Activated T-cell treated with anti-CD3 and anti-CD28 coated beads for 1 hour (primary cell): ENCODE results near the gene HDAC8.

ENCODE experiments used
- DNase-seq: peaks from one replicate; pipeline ENCODE4 v3.0.0-alpha.2; 2020; ENCODE audit warnings: low read depth

HDAC8 gene

GRCh38 chrX:72282302-72282701, 290.3 kb downstream of the HDAC8 start:
- DNase-seq, result no peak

- DNase-seq, result no peak
Measured at GRCh38 chrX:72280321-72280845, 292.3 kb downstream of the HDAC8 start.
